OCI-M2 (cell line): ENCODE measurements around the gene ARHGAP31.

ENCODE experiments used
- DNase-seq: peaks from one replicate; lab custom pipeline; 2025; ENCODE audit not compliant: unreplicated experiment; lab: John Stamatoyannopoulos, UW

The ARHGAP31 gene

DNA sequence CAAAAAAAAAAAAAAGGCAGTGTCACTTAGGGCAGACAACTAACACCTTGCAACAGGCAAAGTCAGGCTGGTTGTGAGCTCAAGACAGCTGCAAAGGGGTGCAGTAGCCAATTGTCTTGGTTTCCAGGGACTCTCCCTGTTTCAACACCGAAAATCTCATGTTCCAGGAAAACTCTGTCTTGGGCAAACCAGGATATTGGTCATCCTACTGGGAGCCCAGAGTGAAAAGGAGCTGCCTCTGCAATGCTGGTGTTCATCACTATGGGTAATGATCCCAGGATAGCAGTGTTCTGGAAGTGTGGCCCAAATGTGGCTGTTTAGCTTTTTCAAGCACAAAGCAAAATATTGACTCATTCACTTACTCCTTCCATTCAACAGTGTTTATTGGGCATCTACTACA is 82.6 kb downstream of the ARHGAP31 start:
- DNase-seq, result no peak

DNA sequence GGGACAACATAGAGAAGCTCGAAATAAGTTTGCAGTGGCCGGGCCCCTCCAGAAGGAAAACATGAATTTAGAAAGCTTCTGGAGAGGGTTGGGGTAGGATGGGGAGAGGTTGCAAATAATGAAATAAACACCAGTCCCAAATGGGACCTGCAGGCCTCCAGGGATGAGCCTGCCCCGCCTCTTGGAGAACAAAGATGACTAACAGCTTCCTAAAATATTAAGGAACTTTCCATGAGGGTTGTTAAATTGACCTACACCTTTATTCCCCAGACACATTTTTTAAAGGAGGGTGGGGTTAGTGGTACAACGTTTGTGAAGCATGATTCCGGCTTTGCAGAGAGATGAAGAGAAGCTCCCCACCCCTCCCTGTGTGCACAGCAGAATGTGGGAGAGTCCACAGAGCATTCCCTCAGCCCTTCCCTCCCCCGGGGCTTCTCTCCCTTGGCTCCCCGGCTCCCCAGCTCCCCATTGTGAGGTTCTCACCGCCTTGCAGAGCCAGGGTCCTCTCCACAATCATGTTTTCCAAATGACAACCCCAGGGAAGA is 84.1 kb downstream of the ARHGAP31 start:
- no peak for DNase-seq

GRCh38 chr3:119380697-119381096 is 86.5 kb downstream of the ARHGAP31 start:
- no peak for DNase-seq

- DNase-seq, result no peak
Observed at GRCh38 chr3:119382134-119382533, 88.0 kb downstream of the ARHGAP31 start.

- DNase-seq, result no peak
Observed at GRCh38 chr3:119388577-119388976, 94.4 kb downstream of the ARHGAP31 start.

GRCh38 chr3:119395923-119396358 is 101.8 kb downstream of the ARHGAP31 start:
- no peak for DNase-seq

- no peak for DNase-seq
Observed at GRCh38 chr3:119396870-119397269, 102.7 kb downstream of the ARHGAP31 start.

DNA sequence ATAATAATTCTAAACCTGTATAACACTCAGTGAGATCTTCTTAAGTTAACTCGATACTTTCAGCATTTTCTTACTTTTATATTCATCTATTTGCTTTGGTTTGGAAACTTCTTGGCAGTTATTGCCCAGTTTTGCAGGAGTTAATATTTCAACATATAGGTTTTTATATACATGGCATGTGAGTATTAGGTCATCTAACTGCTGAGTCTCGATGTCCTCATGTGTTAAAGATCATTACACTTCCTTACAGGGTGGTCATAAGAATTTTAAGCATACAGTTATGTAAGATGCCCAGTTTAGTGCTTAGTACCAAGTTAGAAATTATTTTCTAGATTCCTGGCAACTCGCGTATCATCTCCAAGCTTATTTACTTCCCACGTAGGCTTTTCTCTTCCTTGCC is 106.3 kb downstream of the ARHGAP31 start:
- no peak for DNase-seq

- DNase-seq, result no peak
Observed at GRCh38 chr3:119401069-119401468, 106.9 kb downstream of the ARHGAP31 start.

DNA sequence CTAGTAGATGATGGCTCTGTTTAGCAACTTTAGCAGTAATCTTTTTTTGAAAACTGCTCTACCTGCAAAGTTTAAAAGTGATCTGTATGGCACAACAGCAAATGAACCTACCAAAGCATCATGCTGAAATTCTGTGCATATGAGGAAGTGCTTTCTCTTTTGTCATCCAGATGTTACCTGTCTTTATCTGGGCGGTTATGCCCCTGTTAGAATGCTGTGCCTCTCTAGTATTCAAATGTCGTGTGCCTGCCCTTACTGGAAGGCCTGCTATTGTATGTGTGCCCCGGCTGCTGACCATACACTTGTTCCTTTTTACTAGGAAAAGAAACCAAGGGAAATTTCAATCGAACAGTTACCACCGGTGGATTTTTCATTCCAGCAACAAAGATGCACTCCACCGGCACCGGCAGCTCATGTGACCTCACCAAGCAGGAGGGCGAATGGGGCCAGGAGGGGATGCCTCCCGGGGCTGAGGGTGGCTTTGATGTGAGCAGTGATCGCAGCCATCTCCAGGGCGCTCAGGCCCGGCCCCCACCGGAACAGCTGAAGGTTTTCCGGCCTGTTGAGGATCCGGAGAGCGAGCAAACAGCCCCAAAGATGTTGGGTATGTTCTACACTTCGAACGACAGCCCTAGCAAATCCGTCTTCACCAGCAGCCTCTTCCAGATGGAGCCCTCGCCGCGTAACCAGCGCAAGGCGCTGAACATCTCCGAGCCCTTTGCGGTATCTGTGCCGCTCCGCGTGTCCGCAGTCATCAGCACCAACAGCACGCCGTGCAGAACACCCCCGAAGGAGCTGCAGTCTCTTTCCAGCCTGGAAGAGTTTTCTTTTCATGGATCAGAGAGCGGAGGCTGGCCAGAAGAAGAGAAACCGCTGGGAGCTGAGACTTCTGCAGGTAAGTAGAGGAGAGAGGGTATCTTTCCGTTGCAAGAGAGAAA is 107.6 kb downstream of the ARHGAP31 start:
- no peak for DNase-seq

DNA sequence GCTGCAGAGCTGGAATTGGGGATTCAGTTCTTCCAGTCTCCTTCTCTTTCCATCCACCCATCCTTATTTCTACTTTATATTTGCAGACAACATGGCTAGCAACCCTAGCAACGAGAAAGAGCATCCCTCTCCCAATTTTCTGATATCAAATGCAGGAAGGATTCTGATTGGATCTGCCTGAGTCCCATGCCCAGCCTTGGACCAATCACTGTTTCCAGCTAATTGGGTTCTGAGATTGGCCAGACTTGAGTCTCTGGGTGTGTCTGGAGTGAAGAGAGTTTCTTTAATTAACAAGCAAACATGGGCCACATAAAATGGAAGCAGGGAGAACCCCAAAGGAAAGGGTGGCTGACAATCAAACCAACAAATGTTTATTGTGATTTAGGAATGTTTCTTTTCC is 108.6 kb downstream of the ARHGAP31 start:
- DNase-seq, result no peak

- no peak for DNase-seq
Observed at GRCh38 chr3:119403201-119403600, 109.0 kb downstream of the ARHGAP31 start.

- no peak for DNase-seq
Observed at GRCh38 chr3:119405315-119405714, 111.1 kb downstream of the ARHGAP31 start.

- DNase-seq, result no peak
Observed at GRCh38 chr3:119408243-119408950, 114.2 kb downstream of the ARHGAP31 start.

GRCh38 chr3:119409844-119410243 is 115.7 kb downstream of the ARHGAP31 start:
- no peak for DNase-seq

GRCh38 chr3:119413603-119414280 is 119.6 kb downstream of the ARHGAP31 start:
- no peak for DNase-seq

GRCh38 chr3:119416873-119417272 is 122.7 kb downstream of the ARHGAP31 start:
- no peak for DNase-seq

- no peak for DNase-seq
Observed at GRCh38 chr3:119417771-119418512, 123.8 kb downstream of the ARHGAP31 start.

DNA sequence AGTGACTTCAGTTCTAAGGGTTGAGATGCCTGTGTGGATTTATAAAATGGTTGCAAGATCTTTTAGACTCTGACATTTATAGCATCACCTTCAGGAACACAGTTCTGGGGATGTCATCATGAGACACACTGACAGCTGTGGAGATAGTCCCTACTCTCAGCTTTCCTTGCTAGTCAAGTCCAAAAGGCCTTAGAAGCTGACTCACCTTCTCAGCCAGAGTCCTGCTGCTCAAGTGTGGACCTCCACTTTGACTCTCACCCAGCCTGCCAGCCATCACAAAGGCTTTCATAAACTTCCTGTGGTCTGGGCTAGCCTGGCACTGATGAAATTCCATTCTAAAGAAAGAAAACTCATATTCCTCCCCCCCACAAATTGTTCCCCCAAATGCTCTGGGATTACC is 124.5 kb downstream of the ARHGAP31 start:
- no peak for DNase-seq

DNA sequence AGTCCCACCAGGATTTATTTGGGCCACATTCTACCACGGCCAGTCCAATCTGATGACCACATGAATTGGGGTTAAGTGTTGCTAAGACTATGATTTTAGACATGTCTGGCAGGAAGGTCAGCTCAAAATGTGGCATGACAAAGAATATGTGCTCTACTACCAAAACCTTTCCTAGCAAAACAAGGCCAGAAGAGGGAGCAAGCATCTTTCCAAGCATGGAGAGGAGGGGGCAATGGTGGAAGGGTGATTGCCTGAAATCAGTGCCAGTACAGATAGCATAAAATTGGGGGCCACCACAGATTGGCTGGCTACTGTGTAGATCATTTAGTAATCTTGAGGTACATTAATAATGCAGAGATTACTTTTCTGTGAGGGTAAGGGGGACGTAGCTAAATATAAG is 126.0 kb downstream of the ARHGAP31 start:
- DNase-seq, result no peak

DNA sequence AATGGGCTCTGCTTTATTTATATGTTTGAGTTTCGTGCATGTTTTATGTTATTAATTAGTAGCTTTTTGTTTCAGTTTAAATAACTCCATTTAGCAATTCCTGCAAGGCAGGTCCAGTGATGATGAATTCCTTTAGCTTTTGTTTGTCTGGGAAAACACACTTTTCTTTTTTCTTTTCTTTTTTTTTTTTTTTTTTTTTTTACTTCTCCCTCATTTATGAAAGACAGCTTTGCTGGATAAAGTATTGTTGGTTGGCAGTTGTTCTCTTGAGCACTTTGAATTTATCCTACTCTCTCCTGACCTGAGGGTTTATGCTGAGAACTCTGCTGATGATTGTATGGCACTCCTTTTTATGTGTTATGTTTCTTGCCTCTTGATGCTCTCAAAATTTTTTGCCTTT is 133.5 kb downstream of the ARHGAP31 start:
- no peak for DNase-seq
